Measurements from ENCODE around the gene TCAF1. TPM values are rescaled to one million over a fixed set of nuclear protein-coding genes. Genes with fewer than 3 reads are reported as not detected.

The TCAF1 gene
- total and polyA plus RNA-seq, 4 donors: 10.1 to 65.8 (median 24.7) TPM

GRCh38 chr7:143850682-143851081 lies 51.3 kb downstream of the TCAF1 start:
- no peak for TF ChIP-seq CTCF (IDR thresholded peaks at IDR 0.05; ENCODE audit: control extremely low read depth, extremely low read depth)
- DNase-seq (no peak), ATAC-seq (ENCODE audit: insufficient read depth, low FRiP score) (no peak)
- 89 to 92% methylated on average over 2 of the region's 2 CpGs for WGBS, 2 donors
- Histone ChIP-seq H3K9me3 (ENCODE audit: control insufficient read depth in 4 of 4, insufficient read depth in 3 of 4, low read length in 3 of 4) (peaks cover 0 to 6% (median 0%) of the 10 kb centered on the region in 4 donors), H3K27ac (ENCODE audit: low read depth in 1 of 2, low read length in 1 of 2) (no peak overlapping the region), H3K4me3 (no peak overlapping the region), H3K4me1 (ENCODE audit: control insufficient read depth in 5 of 5, insufficient read depth in 5 of 5, low read length in 5 of 5) (no peaks in the 10 kb centered on the region), H3K9ac (ENCODE audit: insufficient read depth in 1 of 2, low read length in 2 of 2) (no peak overlapping the region), H3K36me3 (ENCODE audit: control insufficient read depth in 4 of 4, insufficient read depth in 4 of 4, low read length in 4 of 4) (peaks cover 0 to 9% (median 0%) of the 10 kb centered on the region in 4 donors), H3K27me3 (ENCODE audit: control insufficient read depth in 3 of 3, insufficient read depth in 3 of 3, low read length in 2 of 3) (no peaks in the 10 kb centered on the region)

- Histone ChIP-seq H3K9me3 (ENCODE audit: control insufficient read depth in 4 of 4, insufficient read depth in 3 of 4, low read length in 3 of 4) (peaks cover 0 to 6% (median 0%) of the 10 kb centered on the region in 4 donors), H3K36me3 (ENCODE audit: control insufficient read depth in 4 of 4, insufficient read depth in 4 of 4, low read length in 4 of 4) (peaks cover 0 to 9% (median 0%) of the 10 kb centered on the region in 4 donors), H3K4me3 (no peak overlapping the region), H3K27ac (ENCODE audit: low read depth in 1 of 2, low read length in 1 of 2) (no peak overlapping the region), H3K27me3 (ENCODE audit: control insufficient read depth in 3 of 3, insufficient read depth in 3 of 3, low read length in 2 of 3) (no peaks in the 10 kb centered on the region), H3K9ac (ENCODE audit: insufficient read depth in 1 of 2, low read length in 2 of 2) (no peak overlapping the region), H3K4me1 (ENCODE audit: control insufficient read depth in 5 of 5, insufficient read depth in 5 of 5, low read length in 5 of 5) (no peaks in the 10 kb centered on the region)
- no peak for ATAC-seq (ENCODE audit: insufficient read depth, low FRiP score)
- TF ChIP-seq CTCF (IDR thresholded peaks at IDR 0.05; ENCODE audit: control extremely low read depth, extremely low read depth): no peak
- no peak for DNase-seq
- WGBS, 2 donors: 92 to 95% methylated on average over 3 of the region's 3 CpGs
Observed at GRCh38 chr7:143849785-143850479, 52.0 kb downstream of the TCAF1 start.

- TF ChIP-seq CTCF (IDR thresholded peaks at IDR 0.05; ENCODE audit: control extremely low read depth, extremely low read depth): no peak
- H3K9ac ChIP-seq (ENCODE audit: insufficient read depth in 1 of 2, low read length in 2 of 2): no peak overlapping the region
- no peaks in the 10 kb centered on the region for H3K4me1 ChIP-seq (ENCODE audit: control insufficient read depth in 5 of 5, insufficient read depth in 5 of 5, low read length in 5 of 5)
- ATAC-seq (ENCODE audit: insufficient read depth, low FRiP score) (no peak), DNase-seq (no peak)
- H3K4me3 ChIP-seq: no peak overlapping the region
- peaks cover 0 to 6% (median 0%) of the 10 kb centered on the region in 4 donors for H3K9me3 ChIP-seq (ENCODE audit: control insufficient read depth in 4 of 4, insufficient read depth in 3 of 4, low read length in 3 of 4)
- no peaks in the 10 kb centered on the region for H3K27me3 ChIP-seq (ENCODE audit: control insufficient read depth in 3 of 3, insufficient read depth in 3 of 3, low read length in 2 of 3)
- peaks cover 0 to 9% (median 0%) of the 10 kb centered on the region in 4 donors for H3K36me3 ChIP-seq (ENCODE audit: control insufficient read depth in 4 of 4, insufficient read depth in 4 of 4, low read length in 4 of 4)
- H3K27ac ChIP-seq (ENCODE audit: low read depth in 1 of 2, low read length in 1 of 2): no peak overlapping the region
Observed at GRCh38 chr7:143848192-143848591, 53.8 kb downstream of the TCAF1 start.

All from lung (tissue), 12 donors.